Ecto neural progenitor cell (in vitro differentiated cells): ENCODE measurements around the gene UTP18.
"Not testable (repeated sequence)": the region's sequence is repeated elsewhere in the genome, so short reads cannot be mapped to it uniquely, and the experiment has no call there.

Experiments used
- DNase-seq: peaks from one replicate; pipeline ENCODE4 v3.0.0-alpha.2; 2018; ENCODE audit warnings: low spot score

UTP18 gene

GRCh38 chr17:51258756-51259563, 1.4 kb upstream of the UTP18 start:
- DNase-seq = peak; percentile 73

- peak; percentile 99 for DNase-seq
These were observed 646 bp upstream of the UTP18 start, which contains the start of gene MBTD1 for GRCh38 chr17:51259564-51260236. Gene MBTD1 (minus strand): TSS chr17:51260049. CDS start chr17:51225161, 34,888 bp downstream.

DNA sequence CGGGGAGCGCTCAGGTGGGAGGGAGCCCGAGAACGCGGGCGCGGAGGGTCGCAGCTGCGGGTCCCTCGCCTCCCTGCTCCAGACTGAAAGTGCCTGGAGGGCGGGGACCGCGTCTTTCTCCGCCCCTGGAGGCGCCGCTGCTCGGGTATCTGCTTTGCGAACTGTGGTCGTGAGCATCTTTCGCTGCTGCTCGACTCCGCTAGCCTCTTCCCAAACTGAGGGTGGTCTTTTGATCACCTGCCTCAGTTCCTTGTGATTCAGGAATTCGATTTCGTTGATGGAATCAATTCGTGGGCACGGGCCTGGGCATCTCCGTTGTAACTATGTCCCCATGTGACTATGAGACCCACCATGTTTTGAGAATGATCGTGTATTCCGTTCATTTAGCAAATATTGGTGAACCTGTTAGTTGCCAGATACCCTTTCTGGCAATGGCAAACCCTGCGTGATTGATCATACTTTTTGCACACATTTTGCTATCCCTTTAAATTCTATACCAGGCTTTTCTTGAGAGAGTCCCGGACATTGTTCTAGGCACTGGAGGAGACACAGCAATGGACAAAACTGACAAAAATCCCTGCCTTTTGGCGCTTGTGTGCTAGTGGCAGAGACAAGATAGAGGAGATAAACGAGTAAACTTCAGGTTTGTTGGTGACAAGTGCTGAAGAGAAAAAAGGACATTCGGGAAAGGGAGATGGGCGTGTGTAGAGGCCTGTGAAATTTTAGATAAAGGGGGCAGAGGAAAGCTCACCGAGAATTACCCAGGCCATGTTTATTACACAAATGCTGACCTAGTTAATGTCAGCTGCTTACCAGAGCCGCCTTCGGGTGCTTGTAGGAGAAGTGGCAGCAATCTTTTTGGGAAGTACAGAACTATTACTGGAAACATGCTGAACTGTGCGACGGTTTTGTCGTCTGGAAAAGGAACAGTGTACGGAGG, 948 bp downstream of the UTP18 start:
- no peak for DNase-seq

DNA sequence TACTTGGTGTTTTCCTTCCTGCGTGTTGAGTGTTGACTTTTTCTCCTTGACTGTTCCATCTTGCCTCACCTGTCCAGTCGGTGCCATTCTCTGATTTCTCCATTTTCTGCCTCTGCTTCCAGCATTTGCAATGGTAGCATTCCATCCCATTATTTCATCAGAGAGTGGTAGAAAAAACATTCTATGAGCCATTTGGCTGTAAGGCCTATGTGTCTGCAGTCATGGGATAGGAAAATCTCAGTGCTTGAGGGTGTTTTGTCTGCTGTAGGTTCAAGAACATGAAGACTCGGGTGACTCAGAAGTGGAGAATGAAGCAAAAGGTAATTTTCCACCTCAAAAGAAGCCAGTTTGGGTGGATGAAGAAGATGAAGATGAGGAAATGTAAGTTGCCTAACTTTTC, 2.7 kb downstream of the UTP18 start:
- DNase-seq = no peak

DNA sequence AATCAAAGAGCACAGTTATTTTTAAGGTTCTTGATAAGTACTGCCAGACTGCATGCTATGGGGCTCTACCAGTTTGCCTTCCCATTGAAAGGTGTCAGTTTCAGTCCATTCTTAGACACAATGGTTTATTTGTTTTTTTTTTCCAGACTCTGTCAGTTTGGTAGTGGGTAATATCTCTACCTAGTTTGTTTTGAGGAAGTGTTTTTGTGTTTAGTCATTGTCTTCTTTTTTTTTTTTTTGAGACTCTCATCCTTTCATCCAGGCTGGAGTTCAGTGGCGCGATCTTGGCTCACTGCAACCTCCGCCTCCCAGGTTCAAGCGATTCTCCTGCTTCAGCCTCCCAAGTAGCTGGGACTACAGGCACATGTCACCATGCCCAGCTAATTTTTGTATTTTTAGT, 4.1 kb downstream of the UTP18 start:
- DNase-seq = not testable (repeated sequence)

DNA sequence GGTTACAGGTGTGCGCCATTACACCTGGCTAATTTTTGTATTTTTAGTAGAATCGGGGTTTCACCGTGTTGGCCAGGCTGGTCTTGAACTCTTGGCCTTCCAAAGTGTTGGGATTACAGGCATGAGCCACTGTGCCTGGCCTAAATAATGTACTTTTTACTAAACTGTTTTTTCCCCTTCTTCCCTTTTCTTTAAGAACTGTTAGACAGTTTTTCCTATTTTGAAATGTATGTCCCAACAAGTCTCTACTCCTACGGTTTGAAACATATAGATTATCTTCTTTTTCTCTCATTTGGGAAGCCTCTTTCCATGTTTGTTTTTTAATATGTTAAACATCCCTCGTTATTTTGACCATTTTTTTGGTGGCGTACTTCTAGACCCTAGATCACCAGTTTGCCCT, 9.6 kb downstream of the UTP18 start:
- DNase-seq = no peak

GRCh38 chr17:51270636-51271035, 10.3 kb downstream of the UTP18 start:
- no peak for DNase-seq

DNA sequence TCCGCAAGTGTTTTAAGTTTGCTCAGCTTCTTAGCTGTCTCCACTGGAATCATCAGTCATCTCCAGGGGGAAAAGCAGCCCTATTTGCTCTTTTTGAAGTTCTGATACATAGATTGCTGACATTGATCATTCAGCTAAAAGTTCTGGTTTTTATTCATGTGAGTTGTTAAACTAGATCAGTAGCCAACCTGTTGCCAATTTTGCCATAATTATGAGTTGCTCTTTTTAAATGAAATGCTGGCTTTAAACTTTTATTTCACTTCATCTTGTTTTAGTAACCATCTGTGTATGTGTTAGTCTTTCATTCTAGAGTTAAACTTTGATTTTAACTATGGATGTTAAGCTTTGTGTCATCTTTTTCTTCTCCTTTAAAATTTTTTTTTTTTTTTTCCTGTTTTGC, 12.5 kb downstream of the UTP18 start:
- no peak for DNase-seq

GRCh38 chr17:51275381-51275780, 15.0 kb downstream of the UTP18 start:
- DNase-seq = no peak

- DNase-seq = no peak
These were observed 18.8 kb downstream of the UTP18 start for GRCh38 chr17:51279183-51279582.

DNA sequence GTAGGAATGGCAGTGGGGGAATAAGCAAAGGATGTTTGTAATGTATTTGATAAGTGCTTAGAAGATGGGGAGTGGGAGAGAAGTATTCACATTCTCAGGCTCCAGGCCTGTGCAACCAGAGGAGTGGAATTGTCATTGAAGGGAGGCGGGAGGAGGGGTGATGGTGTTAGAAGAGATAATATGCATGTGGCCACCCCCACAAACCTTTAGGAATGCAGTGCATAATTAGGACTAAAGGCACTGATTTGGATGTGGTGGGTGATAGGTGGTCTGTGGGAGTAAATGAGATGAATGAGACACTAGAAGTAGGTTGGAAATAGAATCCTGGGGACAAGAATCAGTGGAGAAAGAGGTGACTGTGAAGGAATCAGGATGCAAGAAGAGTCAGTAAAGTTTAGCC, 27.1 kb downstream of the UTP18 start:
- no peak for DNase-seq

DNA sequence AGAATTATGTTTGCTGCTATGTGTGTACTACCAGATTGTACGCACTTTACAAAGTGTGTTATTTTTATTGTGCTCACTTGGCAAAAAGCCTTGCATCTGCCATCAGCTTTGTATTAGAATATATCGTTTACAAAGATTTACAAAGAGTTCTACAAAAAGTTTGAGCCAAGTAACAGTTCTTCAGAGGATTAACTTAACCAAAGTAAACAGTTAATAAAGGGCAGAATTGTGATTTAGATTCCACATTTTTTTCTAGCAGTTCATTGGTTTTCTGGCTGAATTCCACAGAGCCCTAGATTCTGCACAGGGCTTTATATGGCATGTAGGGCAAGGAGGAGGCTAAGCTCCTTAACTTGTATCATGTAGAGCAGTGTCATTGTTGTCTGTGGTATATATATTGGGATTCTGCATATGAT, 29.4 kb downstream of the UTP18 start:
- no peak for DNase-seq

GRCh38 chr17:51294338-51294737, 34.0 kb downstream of the UTP18 start:
- not testable (repeated sequence) for DNase-seq

- DNase-seq = no peak
These were observed 38.4 kb downstream of the UTP18 start for GRCh38 chr17:51298508-51299371.

GRCh38 chr17:51299859-51300258, 39.5 kb downstream of the UTP18 start:
- no peak for DNase-seq

GRCh38 chr17:51305182-51305581, 44.8 kb downstream of the UTP18 start:
- no peak for DNase-seq

DNA sequence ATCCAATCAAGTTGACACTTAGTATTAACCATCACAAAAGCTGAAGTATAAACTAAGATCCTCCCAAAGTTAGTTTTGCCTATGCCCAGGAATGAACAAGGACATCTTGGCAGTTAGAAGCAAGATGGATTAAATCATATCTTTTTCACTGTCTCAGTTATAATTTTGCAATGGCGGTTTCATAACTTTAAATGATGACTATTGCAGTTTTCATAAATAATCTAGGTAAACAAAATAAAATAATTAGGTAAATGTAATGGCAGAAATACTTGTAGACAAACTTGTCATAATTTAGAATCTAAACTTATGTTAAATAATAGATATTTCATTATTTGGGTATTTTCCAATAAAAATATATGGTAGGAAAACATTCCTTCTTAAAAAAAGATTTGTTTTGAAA, 51.7 kb downstream of the UTP18 start:
- DNase-seq = not testable (repeated sequence)

GRCh38 chr17:51319186-51319585, 58.8 kb downstream of the UTP18 start:
- no peak for DNase-seq

DNA sequence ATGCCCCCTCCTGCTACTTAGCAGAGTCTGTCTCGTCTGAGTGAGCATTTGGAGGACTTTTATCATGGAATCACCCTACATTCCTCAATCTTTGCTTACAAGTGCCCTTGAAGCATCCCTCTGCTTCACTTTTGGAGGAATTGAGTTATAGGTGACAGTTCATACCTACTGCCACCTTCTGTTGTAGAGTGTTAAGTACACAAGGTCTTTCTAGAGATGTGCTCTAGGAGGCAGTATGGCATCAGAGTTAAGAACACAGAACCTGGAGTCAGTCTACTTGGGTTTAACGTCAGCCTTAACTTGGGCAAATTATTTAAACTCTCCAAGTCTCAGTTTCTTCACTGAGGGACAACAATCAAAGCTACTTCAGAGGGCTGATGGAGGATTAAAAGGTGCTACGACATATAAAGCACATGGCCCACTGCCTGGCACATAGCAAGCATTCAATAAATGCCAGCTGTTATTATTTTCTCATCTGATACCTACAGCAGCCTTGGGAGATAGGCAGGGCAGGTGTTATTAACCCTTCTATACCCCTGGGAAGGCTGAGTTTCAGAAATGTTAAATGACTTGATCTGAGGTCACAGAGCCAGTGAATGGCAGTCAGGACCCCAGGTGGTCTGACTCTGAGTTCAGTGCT, 62.2 kb downstream of the UTP18 start:
- DNase-seq = no peak

- DNase-seq = no peak
These were observed 65.1 kb downstream of the UTP18 start for GRCh38 chr17:51325471-51325870.
